IPS-20b (cell line): Measurements from ENCODE around the gene ST7.
"Not testable (repeated sequence)": the region's sequence is repeated elsewhere in the genome, so short reads cannot be mapped to it uniquely, and the experiment has no call there.

Source experiments
- H3K27ac ChIP-seq: one replicate; pipeline ENCODE4 v1.5.1; 2013; ENCODE audit warnings: low read length
- H3K27me3 ChIP-seq: 2 replicates; pipeline ENCODE4 v1.6.1; 2013; ENCODE audit warnings: mild to moderate bottlenecking, low read length, inconsistent platforms; ENCODE audit not compliant: insufficient read depth
- H3K36me3 ChIP-seq: 2 replicates; pipeline ENCODE4 v1.6.1; 2013; ENCODE audit warnings: low read depth, mild to moderate bottlenecking, inconsistent platforms, low read length, moderate library complexity; ENCODE audit not compliant: insufficient read depth
- H3K4me1 ChIP-seq: 2 replicates; pipeline ENCODE4 v1.6.1; 2013; ENCODE audit warnings: mild to moderate bottlenecking, control low read depth, inconsistent platforms, low read length, moderate library complexity; ENCODE audit not compliant: insufficient read depth
- H3K4me3 ChIP-seq: 2 replicates; pipeline ENCODE4 v1.5.1; 2013; ENCODE audit warnings: mild to moderate bottlenecking, low read length, inconsistent platforms
- H3K9ac ChIP-seq: 2 replicates; pipeline ENCODE4 v1.6.1; 2013; ENCODE audit warnings: low read depth, mild to moderate bottlenecking, inconsistent platforms, low read length, moderate library complexity
- H3K9me3 ChIP-seq: 2 replicates; pipeline ENCODE4 v1.6.1; 2013; ENCODE audit warnings: mild to moderate bottlenecking, low read depth, low read length, inconsistent platforms; ENCODE audit not compliant: insufficient read depth

Gene ST7

GRCh38 chr7:116967983-116968382, 14.7 kb downstream of the ST7 start:
- no peaks in the 10 kb centered on the region for H3K36me3 ChIP-seq
- H3K9ac ChIP-seq = no peak overlapping the region
- no peak overlapping the region for H3K27ac ChIP-seq
- no peaks in the 10 kb centered on the region for H3K27me3 ChIP-seq
- H3K4me3 ChIP-seq = no peak overlapping the region
- no peaks in the 10 kb centered on the region for H3K9me3 ChIP-seq
- peaks cover 28% of the 10 kb centered on the region for H3K4me1 ChIP-seq

- H3K4me3 ChIP-seq = no peak overlapping the region
- no peak overlapping the region for H3K9ac ChIP-seq
- H3K27ac ChIP-seq = no peak overlapping the region
- H3K4me1 ChIP-seq = peaks cover 28% of the 10 kb centered on the region
- H3K9me3 ChIP-seq = no peaks in the 10 kb centered on the region
- H3K27me3 ChIP-seq = no peaks in the 10 kb centered on the region
- H3K36me3 ChIP-seq = no peaks in the 10 kb centered on the region
Observed at GRCh38 chr7:116968631-116969030, 15.3 kb downstream of the ST7 start.

GRCh38 chr7:116969371-116969902, 16.1 kb downstream of the ST7 start:
- H3K9ac ChIP-seq = peak overlapping the region; percentile 16; the same call in 1 of the 2 replicates
- H3K4me3 ChIP-seq = no peak overlapping the region
- no peaks in the 10 kb centered on the region for H3K36me3 ChIP-seq
- no peaks in the 10 kb centered on the region for H3K27me3 ChIP-seq
- peaks cover 28% of the 10 kb centered on the region for H3K4me1 ChIP-seq
- no peak overlapping the region for H3K27ac ChIP-seq
- H3K9me3 ChIP-seq = no peaks in the 10 kb centered on the region

GRCh38 chr7:116970238-116970910, 17.1 kb downstream of the ST7 start:
- Histone ChIP-seq H3K9ac (no peak overlapping the region), H3K27me3 (no peaks in the 10 kb centered on the region), H3K4me3 (no peak overlapping the region), H3K36me3 (no peaks in the 10 kb centered on the region), H3K27ac (no peak overlapping the region), H3K9me3 (no peaks in the 10 kb centered on the region), H3K4me1 (peaks cover 28% of the 10 kb centered on the region)

- not testable (repeated sequence) for H3K9ac ChIP-seq
Observed at GRCh38 chr7:116971153-116971552, 17.9 kb downstream of the ST7 start.

GRCh38 chr7:116971869-116972268, 18.6 kb downstream of the ST7 start:
- H3K4me1 ChIP-seq = peaks cover 28% of the 10 kb centered on the region
- no peak overlapping the region for H3K4me3 ChIP-seq
- H3K9ac ChIP-seq = no peak overlapping the region
- H3K27ac ChIP-seq = no peak overlapping the region
- no peaks in the 10 kb centered on the region for H3K36me3 ChIP-seq
- H3K9me3 ChIP-seq = no peaks in the 10 kb centered on the region
- no peaks in the 10 kb centered on the region for H3K27me3 ChIP-seq

More at GRCh38 chr7:116971153-116971552, 17.9 kb downstream of the ST7 start:
- not testable (repeated sequence) for H3K9me3 ChIP-seq, H3K27me3 ChIP-seq, H3K27ac ChIP-seq, H3K4me3 ChIP-seq, H3K36me3 ChIP-seq
- peaks cover 28% of the 10 kb centered on the region for H3K4me1 ChIP-seq

GRCh38 chr7:116975024-116975423, 21.7 kb downstream of the ST7 start:
- not testable (repeated sequence) for H3K27me3 ChIP-seq

GRCh38 chr7:116977172-116977571, 23.9 kb downstream of the ST7 start:
- Histone ChIP-seq H3K4me1 (peaks cover 2% of the 10 kb centered on the region; the same call in 1 of the 2 replicates), H3K9ac (no peak overlapping the region), H3K27me3 (no peaks in the 10 kb centered on the region), H3K27ac (no peak overlapping the region), H3K36me3 (no peaks in the 10 kb centered on the region), H3K9me3 (no peaks in the 10 kb centered on the region), H3K4me3 (no peak overlapping the region)

More at GRCh38 chr7:116975024-116975423, 21.7 kb downstream of the ST7 start:
- H3K4me3 ChIP-seq, H3K9ac ChIP-seq, H3K27ac ChIP-seq, H3K36me3 ChIP-seq, H3K9me3 ChIP-seq: not testable (repeated sequence)
- H3K4me1 ChIP-seq = peaks cover 13% of the 10 kb centered on the region

- Histone ChIP-seq H3K9ac (no peak overlapping the region), H3K27ac (no peak overlapping the region), H3K4me1 (no peaks in the 10 kb centered on the region), H3K36me3 (no peaks in the 10 kb centered on the region), H3K9me3 (no peaks in the 10 kb centered on the region), H3K4me3 (no peak overlapping the region), H3K27me3 (no peaks in the 10 kb centered on the region)
Observed at GRCh38 chr7:116978006-116978405, 24.7 kb downstream of the ST7 start.

- Histone ChIP-seq H3K9me3 (no peaks in the 10 kb centered on the region), H3K9ac (no peak overlapping the region), H3K27me3 (no peaks in the 10 kb centered on the region), H3K4me3 (no peak overlapping the region), H3K36me3 (no peaks in the 10 kb centered on the region), H3K4me1 (no peaks in the 10 kb centered on the region), H3K27ac (no peak overlapping the region)
Observed at GRCh38 chr7:116979430-116979829, 26.1 kb downstream of the ST7 start.

- Histone ChIP-seq H3K4me3 (no peak overlapping the region), H3K36me3 (no peaks in the 10 kb centered on the region), H3K27me3 (no peaks in the 10 kb centered on the region), H3K4me1 (no peaks in the 10 kb centered on the region), H3K9me3 (no peaks in the 10 kb centered on the region), H3K9ac (no peak overlapping the region), H3K27ac (no peak overlapping the region)
Observed at GRCh38 chr7:116980354-116980753, 27.1 kb downstream of the ST7 start.

- no peaks in the 10 kb centered on the region for H3K9me3 ChIP-seq
- H3K27me3 ChIP-seq = no peaks in the 10 kb centered on the region
- no peak overlapping the region for H3K9ac ChIP-seq
- no peaks in the 10 kb centered on the region for H3K36me3 ChIP-seq
- H3K4me3 ChIP-seq = no peak overlapping the region
- H3K4me1 ChIP-seq = no peaks in the 10 kb centered on the region
- no peak overlapping the region for H3K27ac ChIP-seq
Observed at GRCh38 chr7:116981939-116982338, 28.6 kb downstream of the ST7 start.
